Nephron progenitor cell (in vitro differentiated cells): Measurements from ENCODE around the gene MINDY2.
"Not testable (repeated sequence)": the region's sequence is repeated elsewhere in the genome, so short reads cannot be mapped to it uniquely, and the experiment has no call there.

ENCODE experiments used
- DNase-seq: peaks from one replicate; pipeline ENCODE4 v3.0.0; 2021
- H3K27ac Mint-ChIP-seq: 2 replicates; pipeline ENCODE4 v1.8.0; 2021; ENCODE audit warnings: mild to moderate bottlenecking, moderate library complexity, mixed read lengths
- H3K27me3 Mint-ChIP-seq: 2 replicates; pipeline ENCODE4 v1.8.0; 2021; ENCODE audit warnings: mild to moderate bottlenecking, low read depth, mixed read lengths; ENCODE audit not compliant: poor library complexity
- H3K36me3 Mint-ChIP-seq: 2 replicates; pipeline ENCODE4 v1.8.0; 2021; ENCODE audit warnings: low read depth, mixed read lengths
- H3K4me1 Mint-ChIP-seq: 2 replicates; pipeline ENCODE4 v1.8.0; 2021; ENCODE audit warnings: mixed read lengths
- H3K4me3 Mint-ChIP-seq: 2 replicates; pipeline ENCODE4 v1.8.0; 2021; ENCODE audit warnings: mild to moderate bottlenecking, moderate library complexity, mixed read lengths
- H3K9me3 Mint-ChIP-seq: 2 replicates; pipeline ENCODE4 v1.8.0; 2021; ENCODE audit warnings: mild to moderate bottlenecking, moderate library complexity, mixed read lengths
- TF ChIP-seq, protein P1 (sequence below): fragments of 200-600 bp; sonication (generic); IDR thresholded peaks from 2 replicates; pipeline ENCODE4 v1.5.0; 2021; ENCODE audit warnings: antibody characterized with exemption

Gene MINDY2

DNA sequence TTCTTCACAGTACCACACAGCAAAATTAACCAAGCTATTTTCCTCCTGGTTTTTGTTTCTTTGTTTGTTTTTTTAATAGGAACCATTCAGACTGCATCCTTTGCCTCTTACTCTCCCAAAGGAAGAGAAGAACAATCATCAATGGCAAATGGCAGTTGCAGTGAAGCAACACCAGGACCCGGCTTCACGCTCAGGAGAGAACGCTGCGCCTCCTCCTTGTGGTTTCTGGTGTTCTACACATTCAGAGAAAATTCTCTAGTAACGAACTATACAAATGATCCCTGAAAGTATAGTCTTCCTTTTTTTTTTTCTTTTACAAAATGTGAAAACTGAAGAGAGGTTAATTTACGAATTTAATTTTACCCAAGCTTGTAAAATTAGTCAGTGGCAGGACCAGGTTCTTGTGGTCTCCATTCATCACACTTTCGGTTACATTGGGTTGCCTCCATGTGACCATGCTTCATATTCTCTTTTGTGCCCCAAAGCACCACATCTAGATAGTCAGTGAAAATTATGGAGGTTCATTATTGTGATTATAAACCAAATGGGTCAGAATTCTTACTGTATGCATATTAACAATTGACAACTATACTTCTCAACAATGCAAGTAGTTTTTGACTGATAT is 10.6 kb upstream of the MINDY2 start:
- no peak for DNase-seq
- Mint-ChIP-seq H3K4me1 (peaks cover 8% of the 10 kb centered on the region), H3K27me3 (no peaks in the 10 kb centered on the region), H3K36me3 (peaks cover 7% of the 10 kb centered on the region), H3K27ac (no peak overlapping the region), H3K4me3 (no peak overlapping the region), H3K9me3 (peaks cover 19% of the 10 kb centered on the region)
- TF ChIP-seq, protein P1, sequence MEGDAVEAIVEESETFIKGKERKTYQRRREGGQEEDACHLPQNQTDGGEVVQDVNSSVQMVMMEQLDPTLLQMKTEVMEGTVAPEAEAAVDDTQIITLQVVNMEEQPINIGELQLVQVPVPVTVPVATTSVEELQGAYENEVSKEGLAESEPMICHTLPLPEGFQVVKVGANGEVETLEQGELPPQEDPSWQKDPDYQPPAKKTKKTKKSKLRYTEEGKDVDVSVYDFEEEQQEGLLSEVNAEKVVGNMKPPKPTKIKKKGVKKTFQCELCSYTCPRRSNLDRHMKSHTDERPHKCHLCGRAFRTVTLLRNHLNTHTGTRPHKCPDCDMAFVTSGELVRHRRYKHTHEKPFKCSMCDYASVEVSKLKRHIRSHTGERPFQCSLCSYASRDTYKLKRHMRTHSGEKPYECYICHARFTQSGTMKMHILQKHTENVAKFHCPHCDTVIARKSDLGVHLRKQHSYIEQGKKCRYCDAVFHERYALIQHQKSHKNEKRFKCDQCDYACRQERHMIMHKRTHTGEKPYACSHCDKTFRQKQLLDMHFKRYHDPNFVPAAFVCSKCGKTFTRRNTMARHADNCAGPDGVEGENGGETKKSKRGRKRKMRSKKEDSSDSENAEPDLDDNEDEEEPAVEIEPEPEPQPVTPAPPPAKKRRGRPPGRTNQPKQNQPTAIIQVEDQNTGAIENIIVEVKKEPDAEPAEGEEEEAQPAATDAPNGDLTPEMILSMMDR, result no peak

DNA sequence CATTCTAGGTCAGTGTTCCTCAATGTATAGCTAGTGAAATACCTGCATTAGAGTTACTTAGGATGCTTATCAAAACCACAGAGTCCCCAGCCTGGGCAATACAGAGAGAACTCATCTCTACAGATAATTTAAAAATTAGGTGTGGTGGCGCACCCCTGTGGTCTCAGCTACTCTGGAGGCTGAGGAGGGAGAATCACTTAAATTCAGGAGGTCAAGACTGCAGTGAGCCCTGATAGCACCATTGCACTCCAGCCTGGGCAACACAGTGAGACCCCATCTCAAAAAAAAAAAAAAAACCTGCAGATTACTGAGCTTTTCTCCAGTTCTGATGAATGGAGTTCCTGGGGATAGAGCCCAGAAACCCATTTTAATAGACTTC is 10.1 kb upstream of the MINDY2 start:
- peaks cover 4% of the 10 kb centered on the region for H3K4me1 Mint-ChIP-seq
- TF ChIP-seq, protein P1, result no peak
- H3K27me3 Mint-ChIP-seq, result no peaks in the 10 kb centered on the region
- peaks cover 23% of the 10 kb centered on the region for H3K9me3 Mint-ChIP-seq
- DNase-seq, result no peak
- peaks cover 7% of the 10 kb centered on the region for H3K36me3 Mint-ChIP-seq
- no peak overlapping the region for H3K27ac Mint-ChIP-seq
- no peak overlapping the region for H3K4me3 Mint-ChIP-seq

- TF ChIP-seq, protein P1, result no peak
- no peak overlapping the region for H3K27ac Mint-ChIP-seq
- no peaks in the 10 kb centered on the region for H3K27me3 Mint-ChIP-seq
- DNase-seq, result no peak
- H3K4me1 Mint-ChIP-seq, result no peaks in the 10 kb centered on the region
- H3K36me3 Mint-ChIP-seq, result peaks cover 14% of the 10 kb centered on the region
- no peak overlapping the region for H3K4me3 Mint-ChIP-seq
- peaks cover 28% of the 10 kb centered on the region for H3K9me3 Mint-ChIP-seq
Observed at GRCh38 chr15:58762285-58762684, 8.8 kb upstream of the MINDY2 start.

GRCh38 chr15:58762731-58763130 is 8.4 kb upstream of the MINDY2 start:
- Mint-ChIP-seq H3K4me1 (no peaks in the 10 kb centered on the region), H3K4me3 (no peak overlapping the region), H3K9me3 (peaks cover 28% of the 10 kb centered on the region), H3K27me3 (no peaks in the 10 kb centered on the region), H3K36me3 (peaks cover 14% of the 10 kb centered on the region), H3K27ac (no peak overlapping the region)
- TF ChIP-seq, protein P1, result no peak
- DNase-seq, result no peak

- Mint-ChIP-seq H3K27ac (no peak overlapping the region), H3K9me3 (peaks cover 39% of the 10 kb centered on the region), H3K36me3 (peaks cover 14% of the 10 kb centered on the region), H3K4me1 (peaks cover 11% of the 10 kb centered on the region), H3K4me3 (no peak overlapping the region), H3K27me3 (no peaks in the 10 kb centered on the region)
- no peak for DNase-seq
- TF ChIP-seq, protein P1, result no peak
Observed at GRCh38 chr15:58764468-58764867, 6.6 kb upstream of the MINDY2 start.

- H3K4me1 Mint-ChIP-seq, result peaks cover 21% of the 10 kb centered on the region
- TF ChIP-seq, protein P1, result no peak
- H3K27ac Mint-ChIP-seq, result no peak overlapping the region
- no peaks in the 10 kb centered on the region for H3K27me3 Mint-ChIP-seq
- no peak overlapping the region for H3K4me3 Mint-ChIP-seq
- H3K36me3 Mint-ChIP-seq, result peaks cover 14% of the 10 kb centered on the region
- DNase-seq, result no peak
- H3K9me3 Mint-ChIP-seq, result peaks cover 39% of the 10 kb centered on the region
Observed at GRCh38 chr15:58766290-58766689, 4.8 kb upstream of the MINDY2 start.

DNA sequence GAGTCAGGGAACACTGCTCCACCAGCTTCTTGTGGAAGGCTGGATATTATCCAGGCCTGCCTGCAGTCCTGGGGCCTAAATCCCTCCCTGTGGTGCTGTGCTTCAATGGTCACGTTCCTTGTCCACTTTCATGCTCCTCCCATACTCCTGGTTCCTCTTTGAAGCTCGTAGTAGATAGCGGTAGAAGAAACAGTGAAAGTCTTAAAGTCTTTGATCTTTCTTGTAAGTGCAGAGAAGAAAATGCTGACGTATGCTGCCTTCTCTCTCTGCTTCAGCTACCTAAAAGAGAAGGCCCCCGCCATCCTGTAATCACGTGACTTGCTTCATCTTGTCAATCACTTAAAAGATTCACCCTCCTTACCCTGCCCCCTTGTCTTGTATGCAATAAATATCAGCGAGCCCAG is 2.5 kb upstream of the MINDY2 start:
- Mint-ChIP-seq H3K9me3 (peaks cover 32% of the 10 kb centered on the region), H3K36me3 (peaks cover 14% of the 10 kb centered on the region), H3K4me1 (peaks cover 21% of the 10 kb centered on the region)
- H3K4me3 Mint-ChIP-seq, DNase-seq, H3K27ac Mint-ChIP-seq, H3K27me3 Mint-ChIP-seq: not testable (repeated sequence)
